ENCODE measurements around the gene PEX19.

DNA sequence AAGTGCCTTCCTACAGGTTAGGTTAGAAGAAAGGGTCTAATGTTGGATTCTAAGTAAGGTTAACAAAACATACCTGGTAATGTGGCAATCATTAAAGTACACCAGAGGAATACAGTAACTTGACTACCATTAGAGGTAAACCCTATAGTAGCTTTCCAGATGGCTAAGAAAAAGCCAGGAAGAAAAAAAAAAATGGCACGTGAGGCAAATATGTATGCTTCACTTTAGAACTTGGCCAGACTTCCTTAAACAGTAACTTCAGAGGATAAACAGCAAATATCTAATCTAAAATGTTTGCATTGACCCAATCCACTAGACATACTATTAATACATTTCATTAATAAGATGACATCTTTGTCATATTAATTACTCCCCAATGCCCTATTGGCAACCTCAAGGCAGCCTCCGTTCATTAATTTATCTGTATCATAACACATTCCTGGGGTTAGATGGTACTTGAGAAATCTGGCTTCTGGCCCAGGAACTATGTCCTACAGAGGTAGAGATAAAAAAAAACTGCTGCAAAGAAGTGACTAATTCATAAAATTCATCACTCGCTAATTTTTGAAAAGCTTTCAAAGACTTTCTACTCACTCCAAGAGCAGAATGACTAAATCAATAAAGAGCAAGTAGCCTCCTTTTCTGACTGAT, 28.4 kb downstream of the PEX19 start:
- TF ChIP-seq, protein P1, sequence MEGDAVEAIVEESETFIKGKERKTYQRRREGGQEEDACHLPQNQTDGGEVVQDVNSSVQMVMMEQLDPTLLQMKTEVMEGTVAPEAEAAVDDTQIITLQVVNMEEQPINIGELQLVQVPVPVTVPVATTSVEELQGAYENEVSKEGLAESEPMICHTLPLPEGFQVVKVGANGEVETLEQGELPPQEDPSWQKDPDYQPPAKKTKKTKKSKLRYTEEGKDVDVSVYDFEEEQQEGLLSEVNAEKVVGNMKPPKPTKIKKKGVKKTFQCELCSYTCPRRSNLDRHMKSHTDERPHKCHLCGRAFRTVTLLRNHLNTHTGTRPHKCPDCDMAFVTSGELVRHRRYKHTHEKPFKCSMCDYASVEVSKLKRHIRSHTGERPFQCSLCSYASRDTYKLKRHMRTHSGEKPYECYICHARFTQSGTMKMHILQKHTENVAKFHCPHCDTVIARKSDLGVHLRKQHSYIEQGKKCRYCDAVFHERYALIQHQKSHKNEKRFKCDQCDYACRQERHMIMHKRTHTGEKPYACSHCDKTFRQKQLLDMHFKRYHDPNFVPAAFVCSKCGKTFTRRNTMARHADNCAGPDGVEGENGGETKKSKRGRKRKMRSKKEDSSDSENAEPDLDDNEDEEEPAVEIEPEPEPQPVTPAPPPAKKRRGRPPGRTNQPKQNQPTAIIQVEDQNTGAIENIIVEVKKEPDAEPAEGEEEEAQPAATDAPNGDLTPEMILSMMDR (IDR thresholded peaks at IDR 0.05; ENCODE audit: low read depth, low read length) = no peak
- TF ChIP-seq EZH2phosphoT487 (IDR thresholded peaks at IDR 0.05; ENCODE audit: low read depth) = no peak

Data from OCI-LY3 (cell line).